Keratinocyte (primary cell): ENCODE measurements around the gene ZNF488. TPM values are rescaled to one million over a fixed set of nuclear protein-coding genes. Genes with fewer than 3 reads are reported as not detected.

Experiments used
- DNase-seq: peaks from one replicate; pipeline ENCODE4 v3.0.0-alpha.2; 2011; ENCODE audit warnings: low read depth, missing footprints, low spot score
- FAIRE-seq: peaks from 2 replicates; lab custom pipeline; 2011; peaks lifted over from hg19 to GRCh38; lab: Jason Lieb, UNC
- H2AFZ ChIP-seq: 2 replicates; pipeline ENCODE4 v1.6.0; 2012; ENCODE audit warnings: low read length, control low read depth, inconsistent platforms; ENCODE audit not compliant: control insufficient read depth
- H3K27ac ChIP-seq: 2 replicates; pipeline ENCODE4 v1.5.1; 2011; ENCODE audit warnings: low read length; ENCODE audit not compliant: control insufficient read depth, insufficient read depth
- H3K27me3 ChIP-seq: 3 replicates; pipeline ENCODE4 v1.6.0; 2011; ENCODE audit warnings: low read length; ENCODE audit not compliant: control insufficient read depth, insufficient read depth; ENCODE audit errors: extremely low read depth
- H3K36me3 ChIP-seq, 2 experiments: 2 replicates in 1 of 2; 3 replicates in 1 of 2; pipeline ENCODE4 v1.5.1; 2011; ENCODE audit warnings: low read length in 2 of 2, mild to moderate bottlenecking in 1 of 2; ENCODE audit not compliant: control insufficient read depth in 2 of 2, insufficient read depth in 2 of 2; ENCODE audit errors: extremely low read depth in 1 of 2
- H3K4me1 ChIP-seq: 3 replicates; pipeline ENCODE4 v1.5.1; 2011; ENCODE audit warnings: low read length; ENCODE audit not compliant: control insufficient read depth, insufficient read depth; ENCODE audit errors: extremely low read depth
- H3K4me2 ChIP-seq: 3 replicates; pipeline ENCODE4 v1.6.0; 2011; ENCODE audit warnings: low read depth, low read length; ENCODE audit not compliant: control insufficient read depth, insufficient read depth; ENCODE audit errors: extremely low read depth
- H3K4me3 ChIP-seq, 3 experiments: fragments of 200-600 bp in 1 of 3; sonication (generic) in 1 of 3; 2 replicates in 2 of 3; 3 replicates in 1 of 3; pipeline ENCODE4 v1.5.1; 2011 to 2016; ENCODE audit warnings: low read length in 3 of 3, mild to moderate bottlenecking in 3 of 3, control low read depth in 2 of 3, inconsistent platforms in 1 of 3, low read depth in 1 of 3, mixed read lengths in 1 of 3, mixed run types in 1 of 3, moderate library complexity in 1 of 3; ENCODE audit not compliant: control insufficient read depth in 2 of 3, insufficient read depth in 2 of 3; ENCODE audit errors: extremely low read depth in 1 of 3
- H3K79me2 ChIP-seq: 2 replicates; pipeline ENCODE4 v1.6.0; 2012; ENCODE audit warnings: low read length; ENCODE audit not compliant: control insufficient read depth, insufficient read depth
- H3K9ac ChIP-seq: 3 replicates; pipeline ENCODE4 v1.6.0; 2011; ENCODE audit warnings: low read length; ENCODE audit not compliant: control insufficient read depth, insufficient read depth; ENCODE audit errors: extremely low read depth
- H3K9me1 ChIP-seq: 3 replicates; pipeline ENCODE4 v1.6.0; 2011; ENCODE audit warnings: low read length; ENCODE audit not compliant: control insufficient read depth, insufficient read depth; ENCODE audit errors: extremely low read depth
- H3K9me3 ChIP-seq: 2 replicates; pipeline ENCODE4 v1.5.1; 2012; ENCODE audit warnings: low read depth, low read length; ENCODE audit not compliant: control insufficient read depth
- H4K20me1 ChIP-seq: 3 replicates; pipeline ENCODE4 v1.6.0; 2011; ENCODE audit warnings: low read length; ENCODE audit not compliant: control insufficient read depth, insufficient read depth; ENCODE audit errors: extremely low read depth
- CTCF ChIP-seq, 3 experiments: IDR thresholded peaks in 1 of 3; conservative IDR thresholded peaks in 1 of 3; optimal IDR thresholded peaks in 1 of 3; 2 replicates in 2 of 3; 3 replicates in 1 of 3; pipeline versions ENCODE3 to v1.5.1; 2011; ENCODE audit warnings: low read length in 3 of 3, mild to moderate bottlenecking in 3 of 3, moderate library complexity in 2 of 3, control low read depth in 1 of 3, inconsistent platforms in 1 of 3; ENCODE audit not compliant: insufficient read depth in 2 of 3; ENCODE audit errors: extremely low read depth in 1 of 3
- EZH2 ChIP-seq: IDR thresholded peaks from one replicate; pipeline ENCODE4 v1.6.1; 2012; ENCODE audit warnings: inconsistent platforms, mild to moderate bottlenecking, low read length, moderate library complexity
- dilution Hi-C: fragments of 300-500 bp; cut with MboI; formaldehyde crosslinking; loops from one replicate; pipeline ENCODE4 v1.7.0; 2020; ENCODE audit warnings: low sequenced_read_pairs; ENCODE audit not compliant: extremely low pct_ligation_motif_present
- polyA plus RNA-seq, 5 experiments: library from polyadenylated mRNA; depleted of rRNA in 3 of 5; stranded (reverse) in 3 of 5; stranded (forward) in 1 of 5; unstranded in 1 of 5; fragments of >200 nt; gene quantifications; 1 replicate in 1 of 5; 2 replicates in 3 of 5; 3 replicates in 1 of 5; pipeline versions ENCODE4 v1.2.1 to v1.2.3, GENCODE V29; 2011 to 2012; ENCODE audit warnings: missing spikeins in 2 of 5, low read depth in 1 of 5, low replicate concordance in 1 of 5

The ZNF488 gene
- polyA plus RNA-seq, 1 donor (not counting 4 experiments of a cell fraction or from before 2014, with no cell fraction given) = 1.2 TPM

- Histone ChIP-seq H2AFZ (no peak overlapping the region), H4K20me1 (no peaks in the 10 kb centered on the region), H3K79me2 (no peaks in the 10 kb centered on the region), H3K36me3 (no peaks in the 10 kb centered on the region), H3K27me3 (no peaks in the 10 kb centered on the region), H3K4me2 (no peak overlapping the region), H3K9me1 (no peaks in the 10 kb centered on the region), H3K9ac (no peak overlapping the region), H3K4me1 (no peaks in the 10 kb centered on the region), H3K9me3 (no peaks in the 10 kb centered on the region), H3K4me3 (no peak overlapping the region), H3K27ac (no peak overlapping the region)
- FAIRE-seq = no peak
- DNase-seq = no peak
- TF ChIP-seq EZH2 = no peak
- dilution Hi-C loops = no loop called here
Measured at GRCh38 chr10:47369251-47369894, 14.7 kb downstream of the ZNF488 start.

- no peaks in the 10 kb centered on the region for H4K20me1 ChIP-seq
- H3K27ac ChIP-seq = no peak overlapping the region
- H2AFZ ChIP-seq = no peak overlapping the region
- H3K4me2 ChIP-seq = no peak overlapping the region
- no peaks in the 10 kb centered on the region for H3K9me3 ChIP-seq
- dilution Hi-C loops = no loop called here
- H3K4me1 ChIP-seq = no peaks in the 10 kb centered on the region
- FAIRE-seq (no peak), DNase-seq (no peak)
- H3K9ac ChIP-seq = no peak overlapping the region
- H3K9me1 ChIP-seq = no peaks in the 10 kb centered on the region
- no peaks in the 10 kb centered on the region for H3K36me3 ChIP-seq
- H3K27me3 ChIP-seq = no peaks in the 10 kb centered on the region
- TF ChIP-seq CTCF (optimal IDR thresholded peaks at IDR 0.05 in 1 of 3, IDR thresholded peaks at IDR 0.05 in 1 of 3, conservative IDR thresholded peaks at IDR 0.05 in 1 of 3; ENCODE audit: extremely low read depth in 1 of 3, insufficient read depth in 2 of 3, low read length in 3 of 3) (no peak), EZH2 (no peak)
- H3K4me3 ChIP-seq = no peak overlapping the region
- H3K79me2 ChIP-seq = no peaks in the 10 kb centered on the region
Measured at GRCh38 chr10:47368431-47369180, 15.5 kb downstream of the ZNF488 start.
